Mucosa of descending colon (tissue), 3 donors: ENCODE results near the gene CPT1C. TPM values are rescaled to one million over a fixed set of nuclear protein-coding genes. Genes with fewer than 3 reads are reported as not detected.

Source experiments
- ATAC-seq: fragments of 200-7000 bp; cut with Tn5 transposase; one replicate; pipeline ENCODE4 v1.9.1; 2020; ENCODE audit warnings: mild to moderate bottlenecking, moderate library complexity
- DNase-seq, 3 donors: peaks; one replicate each; pipeline ENCODE4 v3.0.0-alpha.2; 2020
- H3K36me3 ChIP-seq: fragments of 200-600 bp; one replicate; pipeline ENCODE4 v1.8.0; 2021; ENCODE audit warnings: low read depth, mild to moderate bottlenecking
- H3K4me1 ChIP-seq: fragments of 200-600 bp; one replicate; pipeline ENCODE4 v1.8.0; 2021; ENCODE audit warnings: low read depth, mild to moderate bottlenecking
- H3K4me3 ChIP-seq: fragments of 200-600 bp; one replicate; pipeline ENCODE4 v1.8.0; 2021; ENCODE audit warnings: mild to moderate bottlenecking
- H3K9me3 ChIP-seq: fragments of 200-600 bp; one replicate; pipeline ENCODE4 v1.8.0; 2021; ENCODE audit warnings: mild to moderate bottlenecking
- intact Hi-C, 2 donors: fragments of 100-400 bp; cut with DNase I in 1 of 2; cut with micrococcal nuclease in 1 of 2; formaldehyde crosslinking; loops; one replicate each; pipeline versions ENCODE4 v1.11.0 to v1.11.1; 2022; cut with DNase I, micrococcal nuclease
- total RNA-seq, 3 donors: library from RNA; stranded (reverse); fragmentation: NEBNext Ultra II Directional in 2 of 3; extraction: Animal tissue kit (Norgen Biotek cat#: 25700) in 2 of 3; gene quantifications; one replicate each; pipeline versions ENCODE4 v1.2.1 to v1.2.4, GENCODE V29; 2021 to 2023
- TF ChIP-seq, protein P1 (sequence below): fragments of 200-600 bp; IDR thresholded peaks from one replicate; pipeline ENCODE4 v1.8.0; 2022; ENCODE audit warnings: antibody characterized with exemption, mild to moderate bottlenecking
- donor health status: DM: no; HTN: no; CAD: no; lungs with moderate emphysema.
- donor health status: DM: no; HTN: no; CAD: no.
- donor health status: DM: no; HTN: yes; CAD: no.

Gene CPT1C
- total RNA-seq, 3 donors from 2014 or later: 1.9 to 7.6 (median 2.2) TPM

GRCh38 chr19:49645995-49646394 is 44.9 kb upstream of the CPT1C start:
- Histone ChIP-seq H3K9me3 (no peaks in the 10 kb centered on the region), H3K4me3 (no peak overlapping the region), H3K4me1 (peaks cover 12% of the 10 kb centered on the region), H3K36me3 (peaks cover 5% of the 10 kb centered on the region)
- DNase-seq: no peak
- no peak for ATAC-seq
- TF ChIP-seq, protein P1, sequence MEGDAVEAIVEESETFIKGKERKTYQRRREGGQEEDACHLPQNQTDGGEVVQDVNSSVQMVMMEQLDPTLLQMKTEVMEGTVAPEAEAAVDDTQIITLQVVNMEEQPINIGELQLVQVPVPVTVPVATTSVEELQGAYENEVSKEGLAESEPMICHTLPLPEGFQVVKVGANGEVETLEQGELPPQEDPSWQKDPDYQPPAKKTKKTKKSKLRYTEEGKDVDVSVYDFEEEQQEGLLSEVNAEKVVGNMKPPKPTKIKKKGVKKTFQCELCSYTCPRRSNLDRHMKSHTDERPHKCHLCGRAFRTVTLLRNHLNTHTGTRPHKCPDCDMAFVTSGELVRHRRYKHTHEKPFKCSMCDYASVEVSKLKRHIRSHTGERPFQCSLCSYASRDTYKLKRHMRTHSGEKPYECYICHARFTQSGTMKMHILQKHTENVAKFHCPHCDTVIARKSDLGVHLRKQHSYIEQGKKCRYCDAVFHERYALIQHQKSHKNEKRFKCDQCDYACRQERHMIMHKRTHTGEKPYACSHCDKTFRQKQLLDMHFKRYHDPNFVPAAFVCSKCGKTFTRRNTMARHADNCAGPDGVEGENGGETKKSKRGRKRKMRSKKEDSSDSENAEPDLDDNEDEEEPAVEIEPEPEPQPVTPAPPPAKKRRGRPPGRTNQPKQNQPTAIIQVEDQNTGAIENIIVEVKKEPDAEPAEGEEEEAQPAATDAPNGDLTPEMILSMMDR: no peak
- intact Hi-C loops: no loop called here

- ATAC-seq: no peak
- intact Hi-C loops: no loop called here
- H3K4me1 ChIP-seq: peaks cover 10% of the 10 kb centered on the region
- no peak overlapping the region for H3K4me3 ChIP-seq
- peaks cover 5% of the 10 kb centered on the region for H3K36me3 ChIP-seq
- H3K9me3 ChIP-seq: no peaks in the 10 kb centered on the region
- TF ChIP-seq, protein P1: no peak
- no peak for DNase-seq
Observed at GRCh38 chr19:49646586-49646985, 44.3 kb upstream of the CPT1C start.

DNA sequence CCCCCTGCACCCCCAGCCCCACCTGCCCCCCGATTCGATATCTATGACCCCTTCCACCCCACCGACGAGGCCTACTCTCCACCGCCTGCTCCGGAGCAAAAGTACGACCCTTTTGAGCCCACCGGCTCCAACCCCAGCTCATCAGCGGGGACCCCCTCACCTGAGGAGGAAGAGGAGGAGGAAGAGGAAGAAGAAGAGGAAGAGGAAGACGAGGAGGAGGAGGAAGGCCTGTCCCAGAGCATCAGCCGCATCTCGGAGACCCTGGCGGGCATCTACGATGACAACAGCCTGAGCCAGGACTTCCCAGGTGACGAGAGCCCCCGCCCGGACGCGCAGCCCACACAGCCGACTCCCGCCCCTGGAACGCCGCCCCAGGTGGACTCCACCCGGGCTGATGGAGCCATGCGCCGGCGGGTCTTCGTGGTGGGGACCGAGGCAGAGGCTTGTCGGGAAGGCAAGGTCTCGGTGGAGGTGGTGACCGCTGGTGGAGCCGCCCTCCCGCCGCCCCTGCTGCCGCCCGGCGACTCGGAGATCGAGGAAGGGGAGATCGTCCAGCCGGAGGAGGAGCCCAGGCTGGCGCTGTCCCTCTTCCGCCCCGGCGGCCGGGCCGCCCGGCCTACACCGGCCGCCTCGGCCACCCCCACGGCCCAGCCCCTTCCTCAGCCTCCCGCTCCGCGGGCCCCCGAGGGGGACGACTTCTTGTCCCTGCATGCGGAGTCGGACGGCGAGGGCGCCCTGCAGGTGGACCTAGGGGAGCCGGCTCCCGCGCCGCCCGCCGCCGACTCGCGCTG is 39.7 kb upstream of the CPT1C start:
- TF ChIP-seq, protein P1: no peak
- intact Hi-C loops: no loop called here
- Histone ChIP-seq H3K4me1 (no peaks in the 10 kb centered on the region), H3K36me3 (peaks cover 7% of the 10 kb centered on the region), H3K9me3 (no peaks in the 10 kb centered on the region), H3K4me3 (no peak overlapping the region)
- ATAC-seq: no peak
- no peak for DNase-seq

DNA sequence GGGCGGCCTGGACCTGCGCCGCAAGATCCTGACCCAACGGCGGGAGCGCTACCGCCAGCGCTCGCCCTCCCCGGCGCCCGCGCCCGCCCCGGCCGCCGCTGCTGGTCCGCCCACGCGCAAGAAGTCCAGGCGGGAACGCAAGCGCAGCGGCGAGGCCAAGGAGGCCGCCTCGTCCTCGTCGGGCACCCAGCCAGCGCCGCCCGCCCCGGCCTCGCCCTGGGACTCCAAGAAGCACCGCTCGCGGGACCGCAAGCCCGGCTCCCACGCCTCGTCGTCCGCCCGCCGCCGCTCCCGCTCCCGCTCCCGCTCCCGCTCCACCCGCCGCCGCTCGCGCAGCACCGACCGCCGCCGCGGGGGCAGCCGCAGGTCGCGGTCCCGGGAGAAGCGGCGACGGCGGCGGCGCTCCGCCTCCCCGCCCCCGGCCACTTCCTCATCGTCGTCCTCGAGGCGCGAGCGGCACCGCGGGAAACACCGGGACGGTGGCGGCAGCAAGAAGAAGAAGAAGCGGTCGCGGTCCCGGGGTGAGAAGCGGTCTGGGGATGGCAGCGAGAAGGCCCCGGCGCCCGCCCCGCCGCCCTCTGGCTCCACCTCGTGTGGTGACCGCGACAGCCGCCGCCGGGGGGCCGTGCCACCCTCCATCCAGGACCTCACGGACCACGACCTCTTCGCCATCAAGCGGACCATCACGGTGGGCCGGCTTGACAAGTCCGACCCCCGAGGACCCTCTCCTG is 38.9 kb upstream of the CPT1C start:
- DNase-seq (no peak), ATAC-seq (no peak)
- TF ChIP-seq, protein P1: no peak
- H3K36me3 ChIP-seq: peaks cover 7% of the 10 kb centered on the region
- H3K4me3 ChIP-seq: no peak overlapping the region
- no peaks in the 10 kb centered on the region for H3K4me1 ChIP-seq
- H3K9me3 ChIP-seq: no peaks in the 10 kb centered on the region
- intact Hi-C loops: no loop called here

DNA sequence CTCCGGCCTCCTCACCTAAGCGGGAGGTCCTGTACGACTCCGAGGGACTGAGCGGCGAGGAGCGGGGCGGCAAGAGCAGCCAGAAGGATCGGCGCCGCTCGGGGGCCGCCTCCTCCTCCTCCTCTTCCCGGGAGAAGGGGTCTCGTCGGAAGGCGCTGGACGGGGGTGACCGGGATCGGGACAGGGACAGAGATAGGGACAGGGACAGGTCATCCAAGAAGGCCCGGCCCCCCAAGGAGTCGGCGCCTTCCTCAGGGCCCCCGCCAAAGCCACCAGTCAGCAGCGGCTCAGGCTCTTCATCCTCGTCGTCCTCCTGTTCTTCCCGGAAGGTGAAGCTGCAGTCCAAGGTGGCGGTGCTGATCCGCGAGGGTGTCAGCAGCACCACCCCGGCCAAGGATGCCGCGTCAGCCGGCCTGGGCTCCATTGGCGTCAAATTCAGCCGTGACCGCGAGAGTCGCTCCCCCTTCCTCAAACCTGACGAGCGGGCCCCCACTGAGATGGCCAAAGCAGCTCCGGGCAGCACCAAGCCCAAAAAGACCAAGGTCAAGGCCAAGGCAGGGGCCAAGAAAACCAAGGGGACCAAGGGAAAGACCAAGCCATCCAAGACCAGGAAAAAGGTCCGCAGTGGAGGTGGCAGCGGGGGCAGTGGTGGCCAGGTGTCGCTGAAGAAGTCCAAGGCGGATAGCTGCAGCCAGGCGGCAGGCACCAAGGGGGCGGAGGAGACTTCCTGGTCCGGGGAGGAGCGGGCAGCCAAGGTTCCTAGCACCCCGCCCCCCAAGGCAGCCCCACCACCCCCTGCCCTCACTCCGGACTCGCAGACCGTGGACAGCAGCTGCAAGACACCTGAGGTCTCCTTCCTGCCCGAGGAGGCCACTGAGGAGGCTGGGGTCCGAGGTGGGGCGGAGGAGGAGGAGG is 38.1 kb upstream of the CPT1C start:
- intact Hi-C loops: no loop called here
- DNase-seq (no peak), ATAC-seq (no peak)
- H3K9me3 ChIP-seq: no peaks in the 10 kb centered on the region
- no peak overlapping the region for H3K4me3 ChIP-seq
- H3K4me1 ChIP-seq: no peaks in the 10 kb centered on the region
- TF ChIP-seq, protein P1: no peak
- peaks cover 7% of the 10 kb centered on the region for H3K36me3 ChIP-seq
